Measurements from ENCODE around the gene ZNF774. TPM values are rescaled to one million over a fixed set of nuclear protein-coding genes. Genes with fewer than 3 reads are reported as not detected.
A peak's percentile ranks its signal among the peaks of the same experiment; 100 is the strongest.

Gene ZNF774
- total and polyA plus RNA-seq, 4 donors = 1.6 to 4.9 (median 2.2) TPM

- no peak overlapping the region for H3K9ac ChIP-seq (ENCODE audit: insufficient read depth in 1 of 2, low read length in 2 of 2)
- no peak overlapping the region for H3K4me3 ChIP-seq
- no peaks in the 10 kb centered on the region for H3K36me3 ChIP-seq (ENCODE audit: control insufficient read depth in 4 of 4, insufficient read depth in 4 of 4, low read length in 4 of 4)
- ATAC-seq (ENCODE audit: insufficient read depth, low FRiP score) = no peak
- 89 to 90% methylated on average over 9 of the region's 9 CpGs for WGBS, 2 donors
- H3K27me3 ChIP-seq (ENCODE audit: control insufficient read depth in 3 of 3, insufficient read depth in 3 of 3, low read length in 2 of 3) = no peaks in the 10 kb centered on the region
- no peak for TF ChIP-seq CTCF (IDR thresholded peaks at IDR 0.05; ENCODE audit: control extremely low read depth, extremely low read depth)
- H3K4me1 ChIP-seq (ENCODE audit: control insufficient read depth in 5 of 5, insufficient read depth in 5 of 5, low read length in 5 of 5) = peaks cover 0 to 7% (median 0%) of the 10 kb centered on the region in 5 donors
- H3K27ac ChIP-seq (ENCODE audit: low read depth in 1 of 2, low read length in 1 of 2) = no peak overlapping the region
- DNase-seq = no peak
- no peaks in the 10 kb centered on the region for H3K9me3 ChIP-seq (ENCODE audit: control insufficient read depth in 4 of 4, insufficient read depth in 3 of 4, low read length in 3 of 4)
Observed at GRCh38 chr15:90349821-90350220, 2.3 kb upstream of the ZNF774 start.

DNA sequence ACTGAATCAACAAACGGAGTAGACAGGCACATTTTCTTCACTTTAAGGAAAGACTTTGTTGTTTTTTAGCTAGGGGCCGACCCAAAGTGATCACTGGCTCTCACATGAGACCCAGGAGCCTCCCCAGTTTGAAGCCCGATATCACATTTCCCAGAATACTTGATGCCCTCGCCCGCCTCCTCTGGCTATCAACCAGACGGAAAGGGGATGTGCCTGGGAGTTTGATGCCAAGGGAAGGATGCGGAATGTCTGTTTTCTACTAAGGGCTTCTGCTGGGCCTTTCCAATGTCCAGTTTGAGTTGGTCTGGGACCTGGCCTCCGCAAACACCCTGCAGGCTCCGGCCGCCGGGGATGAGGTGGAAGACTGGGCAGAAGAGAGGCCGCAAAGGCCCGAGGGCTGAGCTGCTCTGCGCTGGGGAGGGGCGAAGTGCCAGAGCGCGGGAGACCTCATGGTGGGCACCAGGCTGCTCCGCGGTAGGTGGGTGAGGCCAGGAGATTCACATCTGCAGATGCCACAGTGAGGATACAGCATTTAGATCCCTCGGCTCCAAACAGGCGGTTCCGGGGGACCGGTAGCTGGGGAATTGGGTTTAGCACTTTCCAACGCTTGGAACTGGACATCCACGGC, 491 bp upstream of the ZNF774 start:
- Histone ChIP-seq H3K4me3 (peak overlapping the region; percentile 32), H3K4me1 (ENCODE audit: control insufficient read depth in 5 of 5, insufficient read depth in 5 of 5, low read length in 5 of 5) (peaks cover 0 to 7% (median 0%) of the 10 kb centered on the region in 5 donors), H3K9ac (ENCODE audit: insufficient read depth in 1 of 2, low read length in 2 of 2) (peak overlapping the region in 1 of 2 donors; percentile 63), H3K9me3 (ENCODE audit: control insufficient read depth in 4 of 4, insufficient read depth in 3 of 4, low read length in 3 of 4) (no peaks in the 10 kb centered on the region), H3K36me3 (ENCODE audit: control insufficient read depth in 4 of 4, insufficient read depth in 4 of 4, low read length in 4 of 4) (no peaks in the 10 kb centered on the region), H3K27ac (ENCODE audit: low read depth in 1 of 2, low read length in 1 of 2) (no peak overlapping the region), H3K27me3 (ENCODE audit: control insufficient read depth in 3 of 3, insufficient read depth in 3 of 3, low read length in 2 of 3) (no peaks in the 10 kb centered on the region)
- WGBS, 2 donors = 31 to 33% methylated on average over 25 of the region's 25 CpGs
- ATAC-seq (ENCODE audit: insufficient read depth, low FRiP score) = no peak
- no peak for DNase-seq
- no peak for TF ChIP-seq CTCF (IDR thresholded peaks at IDR 0.05; ENCODE audit: control extremely low read depth, extremely low read depth)

DNA sequence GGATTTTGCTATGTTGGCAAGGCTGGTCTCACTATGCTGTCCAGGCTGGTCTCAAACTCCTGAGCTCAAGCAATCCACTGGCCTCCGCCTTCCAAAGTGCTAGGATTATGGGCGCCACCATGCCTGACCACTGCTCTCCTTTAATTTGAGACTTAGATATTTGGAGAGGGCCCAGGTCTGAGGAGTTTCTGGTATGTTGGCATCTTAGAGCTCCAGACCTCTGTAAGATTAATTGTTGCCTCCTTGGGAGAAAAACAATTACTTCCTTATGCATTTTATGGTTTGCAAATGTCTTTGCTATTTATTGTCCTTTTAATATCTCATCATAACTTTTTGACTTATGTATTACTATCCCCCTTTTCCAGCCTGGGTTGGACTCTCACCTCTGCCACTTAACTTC, 2.9 kb downstream of the ZNF774 start:
- no peaks in the 10 kb centered on the region for H3K36me3 ChIP-seq (ENCODE audit: control insufficient read depth in 4 of 4, insufficient read depth in 4 of 4, low read length in 4 of 4)
- no peak overlapping the region for H3K9ac ChIP-seq (ENCODE audit: insufficient read depth in 1 of 2, low read length in 2 of 2)
- 96 to 100% methylated on average over 2 of the region's 2 CpGs for WGBS, 2 donors
- ATAC-seq (ENCODE audit: insufficient read depth, low FRiP score) (no peak), DNase-seq (no peak)
- no peaks in the 10 kb centered on the region for H3K9me3 ChIP-seq (ENCODE audit: control insufficient read depth in 4 of 4, insufficient read depth in 3 of 4, low read length in 3 of 4)
- H3K4me1 ChIP-seq (ENCODE audit: control insufficient read depth in 5 of 5, insufficient read depth in 5 of 5, low read length in 5 of 5) = peaks cover 0 to 7% (median 0%) of the 10 kb centered on the region in 5 donors
- no peak overlapping the region for H3K4me3 ChIP-seq
- H3K27ac ChIP-seq (ENCODE audit: low read depth in 1 of 2, low read length in 1 of 2) = no peak overlapping the region
- no peaks in the 10 kb centered on the region for H3K27me3 ChIP-seq (ENCODE audit: control insufficient read depth in 3 of 3, insufficient read depth in 3 of 3, low read length in 2 of 3)
- no peak for TF ChIP-seq CTCF (IDR thresholded peaks at IDR 0.05; ENCODE audit: control extremely low read depth, extremely low read depth)

All from lung (tissue), 12 donors.